HuH-7.5 (cell line): ENCODE data around the gene UBE2V1.

ENCODE experiments used
- DNase-seq: peaks from one replicate; pipeline ENCODE4 v3.0.0; 2011; ENCODE audit warnings: low spot score

UBE2V1 gene

DNA sequence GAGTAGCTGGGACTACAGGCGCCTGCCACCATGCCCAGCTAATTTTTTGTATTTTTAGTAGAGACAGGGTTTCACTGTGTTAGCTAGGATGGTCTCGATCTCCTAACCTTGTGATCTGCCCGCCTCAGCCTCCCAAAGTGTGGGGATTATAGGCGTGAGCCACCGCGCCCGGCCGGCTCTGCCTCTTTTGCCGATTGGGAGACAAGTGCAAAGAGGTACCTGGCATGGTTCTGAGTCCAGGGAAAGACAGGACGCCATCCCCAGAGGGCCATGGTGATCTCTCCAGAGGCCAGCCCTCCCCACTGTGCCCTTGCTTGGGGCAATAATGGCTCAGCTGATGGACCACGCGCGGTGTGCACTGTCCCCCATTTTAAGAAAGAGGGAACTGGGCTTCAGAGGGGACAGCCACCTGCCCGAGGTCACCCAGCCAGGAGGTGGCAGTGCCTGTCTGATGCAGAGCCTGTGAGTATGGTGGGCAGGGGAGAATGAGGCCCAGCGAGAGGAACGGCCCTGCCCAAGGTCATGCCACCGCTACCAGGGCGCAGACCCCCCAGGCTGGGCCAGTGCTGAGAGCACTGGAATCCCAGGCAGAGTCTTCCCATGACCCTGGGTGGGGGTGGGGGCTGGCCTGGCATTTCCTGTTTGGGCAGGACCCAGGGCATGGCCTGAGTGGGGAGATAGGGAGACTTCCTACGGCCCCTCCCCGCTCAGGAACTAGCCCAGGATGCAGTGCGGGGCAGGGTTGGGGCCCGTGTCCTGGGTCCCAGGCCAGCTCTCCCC lies 69.2 kb downstream of the UBE2V1 start:
- DNase-seq, result no peak

DNA sequence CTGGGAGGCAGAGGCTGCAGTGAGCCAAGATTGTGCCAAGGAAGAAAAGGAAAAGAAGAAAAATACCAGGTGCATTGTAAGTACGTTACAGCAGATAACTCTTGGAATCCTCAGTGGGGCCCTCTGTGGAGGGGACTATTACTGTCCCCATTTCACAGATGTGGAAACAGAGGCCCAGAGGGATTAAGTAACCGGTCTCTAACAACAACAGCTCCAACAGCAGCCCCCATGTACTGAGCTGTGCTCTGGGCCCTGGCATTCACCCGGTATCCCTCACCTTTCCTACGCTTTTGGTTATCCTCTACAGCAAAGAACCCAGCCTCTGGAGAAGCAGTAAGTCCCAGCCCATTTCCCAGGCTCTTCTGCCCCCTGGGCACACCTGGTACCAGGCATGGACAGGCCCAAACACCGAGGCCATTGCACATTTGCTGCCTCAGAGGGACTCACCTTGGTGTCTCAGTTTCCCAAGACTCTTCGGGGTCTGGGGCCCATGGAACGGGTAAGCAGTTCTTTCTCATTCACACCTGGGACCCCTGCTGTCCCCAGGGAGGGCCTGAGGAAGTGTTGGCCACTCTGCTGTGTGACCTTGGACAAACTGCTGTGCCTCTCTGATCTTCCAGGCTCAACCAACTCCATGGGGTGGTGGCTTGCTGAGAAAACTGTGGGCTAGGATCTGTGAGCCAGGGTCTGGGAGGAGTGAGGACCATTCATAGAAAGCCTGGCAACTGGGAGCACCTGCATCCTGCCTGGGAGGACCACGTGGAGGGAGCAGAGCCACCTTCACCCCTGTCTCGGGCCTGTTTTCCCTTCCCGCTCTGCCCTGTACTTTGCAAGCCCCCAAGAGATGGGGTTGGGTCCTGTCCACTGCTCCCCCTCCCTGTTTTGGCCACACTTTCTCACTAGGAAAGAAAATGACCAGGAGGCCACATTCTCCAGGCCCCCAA lies 70.3 kb downstream of the UBE2V1 start:
- DNase-seq, result no peak

DNA sequence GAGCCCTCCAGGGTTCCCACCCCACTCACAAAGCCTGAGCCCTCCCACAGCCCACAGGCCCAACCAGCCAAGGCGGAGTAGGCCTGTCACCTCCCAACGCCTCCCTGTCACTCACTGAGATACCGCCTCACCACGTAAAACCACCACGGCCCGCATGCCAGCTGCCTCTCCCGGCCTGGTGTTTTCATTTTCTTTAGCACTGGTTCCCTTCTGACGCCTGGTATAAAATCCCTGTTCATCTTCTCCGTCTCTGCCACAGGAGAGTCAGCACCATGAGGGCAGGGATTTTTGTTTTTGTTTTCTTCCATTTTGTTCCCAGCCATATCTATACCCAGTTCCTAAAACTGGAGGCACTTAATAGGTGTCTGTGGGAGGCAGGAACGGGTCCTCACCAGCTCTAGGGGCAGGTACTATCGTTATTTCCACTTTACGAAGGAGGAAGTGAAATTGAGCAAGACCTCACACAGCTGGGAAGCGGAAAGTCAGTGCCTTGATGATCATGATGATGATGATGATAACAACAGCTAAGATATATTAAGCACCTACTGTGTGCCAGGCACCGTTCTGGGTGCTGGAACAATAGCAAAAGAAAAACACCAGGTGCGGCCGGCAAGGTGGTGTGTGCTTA lies 71.6 kb downstream of the UBE2V1 start:
- no peak for DNase-seq

DNA sequence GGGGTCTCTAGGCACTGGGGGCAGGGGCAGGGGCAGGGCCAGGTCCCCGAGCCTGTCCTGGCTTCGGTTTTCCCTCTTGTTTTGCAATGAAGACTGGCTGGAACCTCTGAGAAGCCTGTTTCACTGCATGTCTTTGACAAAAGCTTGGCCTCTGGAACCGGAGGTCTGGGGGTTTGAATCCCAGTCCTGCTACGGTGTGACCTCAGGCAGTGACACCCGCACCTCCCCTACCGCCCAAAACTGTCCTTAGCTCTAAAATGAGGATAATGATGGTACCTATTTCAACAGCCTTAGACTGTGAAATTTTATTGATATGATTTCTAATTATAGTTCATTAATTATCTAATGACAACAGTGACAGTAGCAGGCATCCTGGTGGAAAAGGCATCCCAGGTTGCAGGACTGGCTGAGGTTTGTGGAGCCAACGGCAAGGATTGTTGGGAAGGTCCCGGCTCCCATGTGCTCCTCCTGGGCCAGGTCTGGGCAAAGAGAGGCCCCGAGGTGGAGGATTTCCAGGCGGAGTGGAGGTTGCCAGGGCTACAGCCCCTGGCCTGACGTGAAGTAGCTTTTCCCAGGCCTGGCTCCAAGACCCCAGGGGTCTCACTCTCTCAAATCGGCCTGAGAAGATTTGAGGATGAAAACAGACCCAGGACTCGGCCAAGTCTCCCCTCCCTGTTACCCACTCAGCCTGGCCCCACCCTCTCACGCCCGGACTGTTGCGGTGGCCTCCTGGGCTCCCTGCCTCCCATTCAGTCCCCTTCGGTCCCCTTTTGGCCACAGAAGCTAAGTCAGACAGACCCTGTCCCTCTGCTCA lies 72.3 kb downstream of the UBE2V1 start:
- no peak for DNase-seq

DNA sequence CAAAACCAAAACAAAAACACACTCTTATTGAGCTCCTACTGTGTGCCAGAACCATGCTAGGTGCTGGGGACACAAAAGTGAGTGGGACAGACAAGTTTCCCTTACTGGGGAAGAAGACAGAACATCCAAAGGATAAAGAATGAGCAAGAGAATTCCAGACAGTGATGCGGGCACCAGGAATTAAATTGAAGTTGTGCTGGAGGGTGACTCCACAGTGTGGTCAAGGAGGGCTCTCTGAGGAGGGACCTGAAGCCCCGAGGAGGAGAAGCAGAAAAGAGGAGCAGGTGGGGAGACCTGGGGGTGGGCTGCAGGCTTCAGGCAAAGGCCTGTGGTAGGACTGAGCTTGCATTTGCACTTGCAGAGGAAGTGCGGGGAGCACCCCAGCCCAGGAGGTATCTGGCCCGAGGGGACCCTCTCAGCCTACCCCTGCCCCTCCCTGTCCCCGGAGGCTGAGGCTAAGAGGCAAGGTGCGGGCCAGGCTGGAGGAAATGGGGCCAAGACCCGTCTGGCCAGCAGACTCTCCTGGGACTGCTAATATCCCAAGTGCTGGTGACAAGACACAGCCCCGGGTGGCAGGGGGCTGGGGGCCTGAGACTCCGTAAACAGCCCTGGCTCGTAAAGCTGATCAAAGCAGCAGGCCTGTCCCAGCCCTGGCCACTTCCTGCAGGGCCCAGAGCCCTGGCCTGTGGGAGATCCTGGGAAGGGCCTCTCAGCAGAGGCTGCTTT lies 73.1 kb downstream of the UBE2V1 start:
- DNase-seq, result no peak

DNA sequence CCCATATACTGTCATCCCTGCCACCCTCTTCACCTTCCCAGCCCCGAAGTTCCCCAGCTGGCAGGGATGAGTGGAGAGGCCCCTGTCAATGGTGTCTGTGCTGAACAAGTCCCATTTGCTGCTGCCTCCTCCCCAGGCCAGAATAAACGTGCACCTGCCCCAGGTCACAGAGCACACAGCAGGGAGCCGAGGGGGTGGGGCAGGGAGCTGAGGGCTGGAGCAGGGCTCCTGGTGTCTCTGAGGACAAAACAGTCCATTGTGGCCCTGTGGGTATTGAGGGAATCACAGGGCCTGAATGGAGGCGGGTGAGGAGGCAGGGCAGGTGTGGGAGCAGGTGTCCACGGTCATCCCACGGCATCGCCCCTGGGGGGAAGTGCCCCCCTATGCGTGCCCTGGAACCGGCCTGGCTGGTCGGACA lies 74.4 kb downstream of the UBE2V1 start:
- peak; percentile 69 for DNase-seq

DNA sequence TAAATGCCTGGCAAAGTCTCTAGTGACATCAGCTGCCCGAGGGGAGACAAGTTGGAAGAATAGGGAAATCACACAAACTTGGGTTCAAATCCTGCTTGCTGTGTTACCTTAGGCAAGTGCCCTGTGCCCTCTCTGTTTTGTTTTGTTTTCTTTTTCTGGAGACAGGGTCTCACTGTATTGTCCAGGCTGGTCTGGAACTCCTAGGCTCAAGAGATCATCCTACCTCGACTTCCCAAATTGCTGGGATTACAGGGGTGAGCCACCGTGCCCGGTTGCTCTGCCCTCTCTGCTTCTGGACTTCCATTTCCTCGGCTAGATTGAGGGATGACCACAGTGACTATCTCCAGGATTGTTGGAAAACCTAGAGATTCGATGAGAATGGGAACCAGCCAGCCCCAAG lies 74.8 kb downstream of the UBE2V1 start:
- DNase-seq, result no peak

DNA sequence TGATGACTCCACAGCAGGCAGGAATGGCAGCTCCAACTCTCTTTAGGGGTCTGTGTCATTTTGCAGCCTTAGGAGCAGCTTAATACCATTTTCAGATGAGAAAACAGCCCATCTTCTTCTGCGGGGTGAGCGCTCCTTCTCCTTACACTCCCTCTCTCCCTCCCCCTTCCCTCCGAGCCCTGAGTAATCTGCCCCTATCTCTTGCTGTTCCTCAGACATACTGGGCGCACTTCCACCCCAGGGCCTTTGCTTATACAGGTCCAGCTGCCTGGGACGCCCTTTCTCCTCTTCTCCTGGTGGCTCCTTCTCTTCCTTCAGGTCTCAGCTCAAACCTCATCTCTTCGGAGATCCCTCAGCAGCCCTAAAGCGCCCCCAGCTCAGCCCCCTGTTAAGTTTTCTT lies 75.4 kb downstream of the UBE2V1 start:
- DNase-seq, result no peak

DNA sequence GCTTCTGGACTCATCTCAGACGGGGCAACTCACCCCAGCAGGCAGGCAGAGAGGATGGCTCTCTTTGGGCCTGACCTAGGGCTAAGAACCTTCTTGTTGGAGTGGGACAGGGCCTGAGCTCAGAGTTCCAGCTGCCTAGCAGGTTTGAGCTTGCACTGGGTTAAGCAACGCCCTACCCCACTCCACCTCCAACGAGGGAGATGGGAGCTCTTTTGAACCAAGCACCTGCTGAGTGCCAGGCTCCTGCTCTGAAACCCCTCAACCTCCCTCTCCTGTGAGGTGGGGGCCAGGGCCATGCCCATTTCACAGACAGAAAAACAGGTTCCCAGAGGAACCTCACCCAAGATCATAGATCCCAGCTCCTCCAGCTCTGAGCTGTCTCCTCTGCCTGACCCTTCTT lies 75.8 kb downstream of the UBE2V1 start:
- no peak for DNase-seq

DNA sequence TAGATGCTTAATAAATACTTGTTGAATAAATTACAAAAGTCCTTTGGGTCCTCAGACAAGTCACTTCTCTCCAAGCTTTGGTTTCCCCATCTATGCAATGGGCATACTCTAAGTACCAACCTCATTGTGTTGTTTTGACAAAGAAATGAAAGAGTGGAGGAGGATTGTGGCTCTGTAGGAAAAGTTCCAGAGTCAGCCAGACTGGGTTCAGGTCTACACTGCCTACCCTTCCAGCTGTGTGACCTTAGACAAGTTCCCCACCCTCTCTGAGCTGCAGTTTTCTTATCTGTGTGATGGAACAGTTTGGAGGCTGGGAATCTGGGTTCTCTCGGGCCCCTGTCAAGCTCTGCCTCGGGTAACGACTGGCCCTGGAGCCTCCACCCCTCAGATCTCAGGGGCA lies 76.2 kb downstream of the UBE2V1 start:
- no peak for DNase-seq

DNA sequence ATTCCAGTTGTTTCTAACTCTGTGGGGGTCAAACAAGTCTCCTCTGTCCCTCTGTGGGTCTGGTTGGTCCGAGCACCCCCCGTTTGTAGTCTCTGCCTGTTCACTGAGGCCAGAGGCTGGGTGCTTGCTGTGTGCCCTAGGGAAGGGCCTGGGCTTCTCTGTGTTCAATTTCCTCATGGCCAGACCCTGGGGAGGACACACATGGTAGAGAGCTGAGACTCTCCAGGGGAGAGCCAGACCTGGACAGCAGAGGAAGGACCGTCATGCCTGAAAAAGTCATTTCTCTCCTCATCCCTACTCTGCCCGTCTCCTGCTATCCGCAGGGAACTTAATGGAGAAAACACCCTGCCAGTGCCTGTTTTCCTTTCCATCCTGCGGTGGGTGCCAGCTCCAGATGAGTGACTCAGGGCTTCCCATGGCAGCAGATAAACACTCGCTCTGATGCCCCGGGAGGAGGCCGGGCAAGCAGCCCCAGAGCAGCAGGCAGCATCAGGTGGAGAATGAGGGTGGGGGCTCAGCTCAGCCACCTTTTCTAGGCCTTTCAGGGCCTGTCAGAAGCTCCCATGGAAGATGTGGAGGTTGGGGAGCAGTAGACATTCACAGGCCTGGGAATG lies 78.3 kb downstream of the UBE2V1 start:
- DNase-seq, result no peak

DNA sequence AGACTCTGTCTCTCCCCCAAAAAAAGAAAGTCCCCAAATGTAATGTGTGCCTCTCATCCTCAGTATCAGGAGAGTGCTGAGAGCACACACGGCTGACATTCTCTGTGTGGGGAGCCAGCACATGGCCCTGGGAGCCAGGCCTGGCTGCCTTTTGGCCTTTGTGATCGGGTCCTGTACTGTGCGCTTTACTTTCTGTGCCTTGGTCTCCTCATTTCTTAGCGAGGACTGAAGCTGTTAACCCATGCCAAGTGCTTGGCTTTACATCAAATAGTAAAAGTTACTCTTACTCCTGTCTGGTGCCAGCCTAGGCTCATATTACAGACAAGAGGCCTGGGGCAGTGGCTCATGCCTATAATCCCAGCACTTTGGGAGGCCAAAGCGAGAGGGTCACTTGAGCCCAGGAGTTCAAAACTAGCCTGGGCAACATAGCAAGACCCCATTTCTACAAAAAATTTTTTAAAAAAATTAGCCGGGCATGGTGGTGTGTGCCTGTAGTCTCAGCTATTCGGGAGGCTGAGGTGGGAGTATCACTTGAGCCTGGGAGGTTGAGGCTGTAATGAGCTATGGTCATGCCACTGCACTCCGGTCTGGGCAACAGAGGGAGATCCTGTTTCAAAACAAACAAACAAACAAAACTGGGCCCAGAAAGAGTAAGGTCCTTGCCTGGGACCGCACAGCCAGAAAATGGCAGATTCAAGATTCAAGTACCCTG lies 79.8 kb downstream of the UBE2V1 start:
- DNase-seq, result no peak
